ENCODE results near the gene HMGXB4.
A peak's percentile ranks its signal among the peaks of the same experiment; 100 is the strongest.

Gene HMGXB4

GRCh38 chr22:35312198-35313059 lies 55.1 kb downstream of the HMGXB4 start:
- DNase-seq, result no peak

- peak; percentile 84 for DNase-seq
Observed at GRCh38 chr22:35313311-35314121, 56.2 kb downstream of the HMGXB4 start.

GRCh38 chr22:35314161-35314942 lies 57.1 kb downstream of the HMGXB4 start:
- peak; percentile 35 for DNase-seq

- DNase-seq, result peak; percentile 16
Observed at GRCh38 chr22:35315141-35315854, 58.0 kb downstream of the HMGXB4 start.

GRCh38 chr22:35315855-35316745 lies 58.8 kb downstream of the HMGXB4 start:
- peak; percentile 44 for DNase-seq

GRCh38 chr22:35316751-35317150 lies 59.5 kb downstream of the HMGXB4 start:
- no peak for DNase-seq

GRCh38 chr22:35317680-35318290 lies 60.5 kb downstream of the HMGXB4 start:
- no peak for DNase-seq

GRCh38 chr22:35318346-35319215 lies 61.3 kb downstream of the HMGXB4 start:
- no peak for DNase-seq

GRCh38 chr22:35319244-35319985 lies 62.1 kb downstream of the HMGXB4 start:
- no peak for DNase-seq

GRCh38 chr22:35322126-35322525 lies 64.8 kb downstream of the HMGXB4 start:
- no peak for DNase-seq

GRCh38 chr22:35322893-35323292 lies 65.6 kb downstream of the HMGXB4 start:
- no peak for DNase-seq

- DNase-seq, result no peak
Observed at GRCh38 chr22:35323305-35323704, 66.0 kb downstream of the HMGXB4 start.

- DNase-seq, result no peak
Observed at GRCh38 chr22:35324067-35324466, 66.8 kb downstream of the HMGXB4 start.

GRCh38 chr22:35324762-35325161 lies 67.5 kb downstream of the HMGXB4 start:
- no peak for DNase-seq

- DNase-seq, result no peak
Observed at GRCh38 chr22:35325209-35325608, 67.9 kb downstream of the HMGXB4 start.

- no peak for DNase-seq
Observed at GRCh38 chr22:35326854-35327562, 69.7 kb downstream of the HMGXB4 start.

GRCh38 chr22:35327690-35328471 lies 70.6 kb downstream of the HMGXB4 start:
- DNase-seq, result no peak

GRCh38 chr22:35328472-35328885 lies 71.2 kb downstream of the HMGXB4 start:
- DNase-seq, result no peak
